HG03457 (cell line): ENCODE data around the gene ZNF556.
"Not testable (repeated sequence)": the region's sequence is repeated elsewhere in the genome, so short reads cannot be mapped to it uniquely, and the experiment has no call there.

Experiments used
- ATAC-seq: cut with Tn5 transposase; IDR thresholded peaks from one replicate; pipeline ENCODE4 v1.9.1; 2021; ENCODE audit warnings: moderate number of reproducible peaks; ENCODE audit not compliant: unreplicated experiment

Gene ZNF556

GRCh38 chr19:2903326-2903725 is 36.2 kb downstream of the ZNF556 start:
- ATAC-seq: not testable (repeated sequence)

GRCh38 chr19:2905918-2906519 is 38.9 kb downstream of the ZNF556 start:
- ATAC-seq: no peak

- no peak for ATAC-seq
Observed at GRCh38 chr19:2906631-2907195, 39.6 kb downstream of the ZNF556 start.

- no peak for ATAC-seq
Observed at GRCh38 chr19:2912306-2912705, 45.2 kb downstream of the ZNF556 start.

- ATAC-seq: no peak
Observed at GRCh38 chr19:2917275-2918184, 50.4 kb downstream of the ZNF556 start.

- ATAC-seq: no peak
Observed at GRCh38 chr19:2922987-2923386, 55.9 kb downstream of the ZNF556 start.

- ATAC-seq: no peak
Observed at GRCh38 chr19:2923510-2923909, 56.4 kb downstream of the ZNF556 start.

- no peak for ATAC-seq
Observed at GRCh38 chr19:2926341-2927031, 59.4 kb downstream of the ZNF556 start.

GRCh38 chr19:2927032-2927430 is 59.9 kb downstream of the ZNF556 start:
- ATAC-seq: no peak
